Smooth muscle cell (in vitro differentiated cells): Measurements from ENCODE around the gene NUMA1. TPM values are rescaled to one million over a fixed set of nuclear protein-coding genes. Genes with fewer than 3 reads are reported as not detected.
A peak's percentile ranks its signal among the peaks of the same experiment; 100 is the strongest.

Experiments
- DNase-seq: peaks from one replicate; lab custom pipeline; 2025; ENCODE audit not compliant: unreplicated experiment; lab: John Stamatoyannopoulos, UW
- H2AFZ ChIP-seq: fragments of 200-600 bp; sonication (generic); 2 replicates; pipeline ENCODE4 v1.6.0; 2016; ENCODE audit warnings: antibody characterized with exemption, low read depth, mild to moderate bottlenecking
- H3F3A ChIP-seq: fragments of 200-600 bp; sonication (generic); 2 replicates; pipeline ENCODE4 v1.6.0; 2017; ENCODE audit warnings: antibody characterized with exemption, low read depth
- H3K27ac ChIP-seq: fragments of 200-600 bp; sonication (generic); 2 replicates; pipeline ENCODE4 v1.5.1; 2016; ENCODE audit warnings: low read depth, mild to moderate bottlenecking
- H3K27me3 ChIP-seq: fragments of 200-600 bp; sonication (generic); 2 replicates; pipeline ENCODE4 v1.6.1; 2016; ENCODE audit warnings: low read depth, mild to moderate bottlenecking
- H3K36me3 ChIP-seq: fragments of 200-600 bp; sonication (generic); 2 replicates; pipeline ENCODE4 v1.5.1; 2016; ENCODE audit warnings: low read depth
- H3K4me1 ChIP-seq: fragments of 200-600 bp; sonication (generic); 2 replicates; pipeline ENCODE4 v1.5.1; 2016; ENCODE audit warnings: low read depth
- H3K4me2 ChIP-seq: fragments of 200-600 bp; sonication (generic); 2 replicates; pipeline ENCODE4 v1.6.0; 2016; ENCODE audit warnings: mild to moderate bottlenecking
- H3K4me3 ChIP-seq: fragments of 200-600 bp; sonication (generic); 2 replicates; pipeline ENCODE4 v1.5.1; 2016; ENCODE audit warnings: mild to moderate bottlenecking
- H3K79me2 ChIP-seq: fragments of 200-600 bp; sonication (generic); 2 replicates; pipeline ENCODE4 v1.6.0; 2016; ENCODE audit warnings: low read depth, mild to moderate bottlenecking
- H3K9ac ChIP-seq: fragments of 200-600 bp; sonication (generic); 2 replicates; pipeline ENCODE4 v1.6.0; 2016; ENCODE audit warnings: low read depth
- H3K9me3 ChIP-seq: fragments of 200-600 bp; sonication (generic); replicated peaks from 2 replicates; pipeline ENCODE4 v1.5.1; 2016; ENCODE audit warnings: low read depth
- H4K20me1 ChIP-seq: fragments of 200-600 bp; sonication (generic); 2 replicates; pipeline ENCODE4 v1.6.0; 2016; ENCODE audit warnings: low read depth
- CTCF ChIP-seq: fragments of 200-600 bp; sonication (generic); IDR thresholded peaks from 2 replicates; pipeline ENCODE4 v1.5.1; 2017; ENCODE audit warnings: borderline replicate concordance, mild to moderate bottlenecking, antibody characterized with exemption; ENCODE audit not compliant: insufficient read depth, poor library complexity, severe bottlenecking
- WGBS: methylation state at CpG from one replicate; pipeline ENCODE4 v1.1.7; 2016; ENCODE audit warnings: low lambda C conversion rate; 5-methylcytosine and 5-hydroxymethylcytosine counted together
- polyA plus RNA-seq: library from polyadenylated mRNA; unstranded; fragments of >200 nt; fragmentation: Nextera tagmentation; extraction: Ambion mirVana; gene quantifications from 2 replicates; pipeline ENCODE4 v1.2.1, GENCODE V29; 2016
- total RNA-seq: library from RNA; depleted of rRNA; stranded (reverse); fragments of >200 nt; gene quantifications from 2 replicates; pipeline ENCODE4 v1.2.3, GENCODE V29; 2014

Gene NUMA1
- total and polyA plus RNA-seq, 2 experiments from 2014 or later = 72.4 to 107 TPM

DNA sequence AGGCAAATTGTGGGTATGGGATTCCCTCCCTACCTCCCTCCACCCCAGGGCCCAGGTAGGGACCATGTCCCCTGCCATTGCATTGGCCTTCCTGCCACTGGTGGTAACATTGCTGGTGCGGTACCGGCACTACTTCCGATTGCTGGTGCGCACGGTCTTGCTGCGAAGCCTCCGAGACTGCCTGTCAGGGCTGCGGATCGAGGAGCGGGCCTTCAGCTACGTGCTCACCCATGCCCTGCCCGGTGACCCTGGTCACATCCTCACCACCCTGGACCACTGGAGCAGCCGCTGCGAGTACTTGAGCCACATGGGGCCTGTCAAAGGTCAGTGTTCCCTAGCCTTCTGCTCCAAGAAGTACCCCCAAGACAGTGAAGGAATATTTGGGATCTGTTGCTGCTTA lies 25.5 kb upstream of the NUMA1 start, which contains the start of gene TOMT:
TSS of gene TOMT (plus strand) at position 37 of the 400 bp plus-strand sequence. CDS start at position 65, 28 bp downstream.
- Histone ChIP-seq H3K9me3 (no peaks in the 10 kb centered on the region), H3K27ac (no peak within 1 kb of the TSS), H3K79me2 (peaks cover 21% of the 10 kb centered on the region), H4K20me1 (no peaks in the 10 kb centered on the region), H3K4me3 (no peak within 1 kb of the TSS), H3K27me3 (no peaks in the 10 kb centered on the region), H3K4me2 (no peak within 1 kb of the TSS), H3K4me1 (peaks cover 8% of the 10 kb centered on the region), H3K9ac (no peak within 1 kb of the TSS), H3K36me3 (no peaks in the 10 kb centered on the region), H3F3A (no peaks in the 10 kb centered on the region), H2AFZ (no peak within 1 kb of the TSS)
- no peak for TF ChIP-seq CTCF
- WGBS = 98% methylated on average over 14 of the region's 14 CpGs
- DNase-seq = no peak

GRCh38 chr11:72103754-72104167 lies 23.4 kb upstream of the NUMA1 start:
- H3K4me3 ChIP-seq = peak overlapping the region; percentile 84
- H3K79me2 ChIP-seq = peaks cover 37% of the 10 kb centered on the region
- H3K4me1 ChIP-seq = peaks cover 8% of the 10 kb centered on the region
- H2AFZ ChIP-seq = no peak overlapping the region
- H4K20me1 ChIP-seq = no peaks in the 10 kb centered on the region
- TF ChIP-seq CTCF = no peak
- H3K27ac ChIP-seq = peak overlapping the region; percentile 52
- H3K9me3 ChIP-seq = no peaks in the 10 kb centered on the region
- peak overlapping the region; percentile 80 for H3K4me2 ChIP-seq
- 92% methylated on average over 11 of the region's 11 CpGs for WGBS
- H3K27me3 ChIP-seq = no peaks in the 10 kb centered on the region
- no peaks in the 10 kb centered on the region for H3F3A ChIP-seq
- H3K9ac ChIP-seq = no peak overlapping the region
- no peaks in the 10 kb centered on the region for H3K36me3 ChIP-seq
- DNase-seq = no peak

- Histone ChIP-seq H4K20me1 (no peaks in the 10 kb centered on the region), H3K4me1 (peaks cover 8% of the 10 kb centered on the region), H3K36me3 (no peaks in the 10 kb centered on the region), H3K27me3 (no peaks in the 10 kb centered on the region), H3K4me3 (peak within 1 kb of the TSS; percentile 84), H3K9me3 (no peaks in the 10 kb centered on the region), H3K9ac (peak within 1 kb of the TSS; percentile 96), H2AFZ (peak within 1 kb of the TSS; percentile 49), H3K27ac (peak within 1 kb of the TSS; percentile 90), H3K4me2 (peak within 1 kb of the TSS; percentile 98), H3F3A (no peaks in the 10 kb centered on the region), H3K79me2 (peaks cover 37% of the 10 kb centered on the region)
- 7% methylated on average over 44 of the region's 64 CpGs for WGBS
- TF ChIP-seq CTCF = peak; percentile 39
- peak; percentile 94 for DNase-seq
These were observed 22.8 kb upstream of the NUMA1 start, which contains the start of gene LAMTOR1 for GRCh38 chr11:72102946-72103753. Gene LAMTOR1, minus strand, starts transcription at chr11:72103297. Its CDS starts 73 bp downstream, at chr11:72103224.
